HG02678 (cell line): ENCODE measurements around the gene ENTREP1.
"Not testable (repeated sequence)": the region's sequence is repeated elsewhere in the genome, so short reads cannot be mapped to it uniquely, and the experiment has no call there.

Experiments
- ATAC-seq: cut with Tn5 transposase; IDR thresholded peaks from one replicate; pipeline ENCODE4 v1.9.1; 2021; ENCODE audit warnings: mild to moderate bottlenecking, moderate library complexity; ENCODE audit not compliant: unreplicated experiment

Gene ENTREP1

GRCh38 chr9:69440254-69440955 lies 115.4 kb downstream of the ENTREP1 start:
- not testable (repeated sequence) for ATAC-seq
